ENCODE data around the gene HARS1. TPM values are rescaled to one million over a fixed set of nuclear protein-coding genes. Genes with fewer than 3 reads are reported as not detected.
"Not testable (repeated sequence)": the region's sequence is repeated elsewhere in the genome, so short reads cannot be mapped to it uniquely, and the experiment has no call there.

Gene HARS1
- total and polyA plus RNA-seq, 10 of the 15 experiments (the other 5 are each of a cell fraction or from before 2014, with no cell fraction given) = 12.0 to 93.8 (median 76.9) TPM

DNA sequence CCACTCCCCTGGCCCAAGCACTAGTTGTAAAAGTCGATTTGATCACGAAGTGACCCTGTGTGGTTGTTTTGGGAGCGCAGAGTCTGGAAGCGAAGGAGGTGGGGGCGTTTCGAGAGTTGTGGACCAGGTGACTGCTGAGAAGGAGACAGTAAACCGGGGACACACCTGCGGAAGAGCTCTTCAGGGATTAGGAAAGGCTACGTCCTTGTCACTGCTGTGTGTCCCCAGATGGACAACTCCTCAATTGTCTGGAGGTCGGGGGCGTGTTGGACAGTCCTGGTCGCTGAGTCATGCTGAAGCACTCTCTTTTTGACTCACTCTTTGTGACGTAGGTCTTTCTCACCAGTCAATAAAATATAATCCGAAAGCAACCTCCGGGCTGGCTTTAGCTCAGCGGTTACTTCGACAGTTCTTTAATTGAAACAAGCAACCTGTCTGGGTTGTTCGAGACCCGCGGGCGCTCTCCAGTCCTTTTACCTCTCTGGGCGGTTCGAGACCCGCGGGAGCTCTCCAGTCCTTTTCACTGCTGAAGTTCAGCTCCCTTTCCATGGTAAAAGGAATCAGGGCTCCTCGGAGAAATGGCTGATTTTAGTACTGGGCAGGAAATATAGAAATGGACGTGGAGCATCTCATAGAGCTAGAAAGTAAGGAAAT, 19.9 kb upstream of the HARS1 start (continued):
- TF ChIP-seq RFX5 (IDR thresholded peaks at IDR 0.05; ENCODE audit: low read depth, low read length) = 0 out of 2 replicates have a peak, but pooled peaks have one; percentile 32
- TF ChIP-seq CREM (IDR thresholded peaks at IDR 0.05; ENCODE audit: low read depth) = peak; percentile 99
- TF ChIP-seq JUND (IDR thresholded peaks at IDR 0.05; ENCODE audit: low read depth, low read length) = peak; percentile 98
- no peak for TF ChIP-seq HCFC1 (IDR thresholded peaks at IDR 0.05; ENCODE audit: low read length)
- peak in 1 of 2 experiments; percentile 83; a peak in 2 of 3 replicates for TF ChIP-seq EGR1 (IDR thresholded peaks at IDR 0.05; ENCODE audit: borderline replicate concordance in 1 of 2, low read depth in 2 of 2, low read length in 2 of 2)

- H3K9me3 ChIP-seq (replicated peaks; ENCODE audit: control insufficient read depth, insufficient read depth, low read length); H4K20me1 ChIP-seq (ENCODE audit: control insufficient read depth, insufficient read depth); H3K4me1 ChIP-seq (ENCODE audit: control insufficient read depth, insufficient read depth, low read length); H3K4me2 ChIP-seq (ENCODE audit: control insufficient read depth, insufficient read depth); H2AFZ ChIP-seq (ENCODE audit: control insufficient read depth, low read depth, low read length); H3K27ac ChIP-seq (ENCODE audit: control insufficient read depth, insufficient read depth); DNase-seq (ENCODE audit: low read depth, low spot score); H3K79me2 ChIP-seq (ENCODE audit: control insufficient read depth, insufficient read depth, low read length); H3K4me3 ChIP-seq; in situ Hi-C loops (cut with MboI); BruUV-seq (replicated peaks); intact Hi-C loops (cut with micrococcal nuclease; ENCODE audit: unreplicated experiment); FAIRE-seq; H3K9ac ChIP-seq (ENCODE audit: control insufficient read depth, insufficient read depth, low read length); H3K27me3 ChIP-seq (replicated peaks in 1 of 2; ENCODE audit: control insufficient read depth in 2 of 2, insufficient read depth in 2 of 2, low read length in 1 of 2); POLR2A ChIA-PET; RAD21 ChIA-PET (ENCODE audit: unreplicated experiment); ATAC-seq: not testable (repeated sequence)
- ChIA-PET CTCF (interaction anchor here (1.1 to 3.4 kb wide), 3 partner anchors 8 to 307 kb away, joined by 3 to 13 read pairs (median 4); partner anchors contain the start of genes ANKHD1 and ZMAT2), SMC1A (ENCODE audit: uncharacterized antibody, unreplicated experiment) (interaction anchor here (0.8 to 1.2 kb wide), 2 partner anchors 17 to 18 kb away, joined by 4 to 5 read pairs; partner anchors contain the start of genes HARS1 and HARS2)
- H3K36me3 ChIP-seq (ENCODE audit: control insufficient read depth in 2 of 2, insufficient read depth in 2 of 2, low read length in 1 of 2) = peaks cover 9 to 20% of the 10 kb centered on the region in 2 experiments
- WGBS (ENCODE audit: insufficient coverage, insufficient replicate concordance, low lambda C conversion rate, missing lambda C conversion rate) = 87% methylated on average over 9 of the region's 9 CpGs
These were observed 17.6 kb upstream of the HARS1 start for GRCh38 chr5:140708787-140709186.

All from GM12878 (cell line).